ENCODE measurements around the gene AQR.
A peak's percentile ranks its signal among the peaks of the same experiment; 100 is the strongest.
"Not testable (repeated sequence)": the region's sequence is repeated elsewhere in the genome, so short reads cannot be mapped to it uniquely, and the experiment has no call there.

Gene AQR

GRCh38 chr15:34969340-34970097 is at the start of gene AQR:
AQR (minus strand) TSS chr15:34969742; CDS start chr15:34969613, 129 bp downstream.
- peak; percentile 99 for DNase-seq

- no peak for DNase-seq
Measured at GRCh38 chr15:35014241-35014640, 44.7 kb upstream of the AQR start.

GRCh38 chr15:35013370-35013769 is 43.8 kb upstream of the AQR start:
- DNase-seq: no peak

GRCh38 chr15:35007397-35007796 is 37.9 kb upstream of the AQR start:
- no peak for DNase-seq

- no peak for DNase-seq
Measured at GRCh38 chr15:35005933-35006332, 36.4 kb upstream of the AQR start.

- no peak for DNase-seq
Measured at GRCh38 chr15:35003928-35004327, 34.4 kb upstream of the AQR start.

- DNase-seq: peak; percentile 27
Measured at GRCh38 chr15:35000511-35000910, 31.0 kb upstream of the AQR start.

GRCh38 chr15:34999906-35000305 is 30.4 kb upstream of the AQR start:
- no peak for DNase-seq

- no peak for DNase-seq
Measured at GRCh38 chr15:34994925-34995324, 25.4 kb upstream of the AQR start.

- DNase-seq: no peak
Measured at GRCh38 chr15:34993877-34994276, 24.3 kb upstream of the AQR start.

GRCh38 chr15:34993412-34993811 is 23.9 kb upstream of the AQR start:
- DNase-seq: no peak

- DNase-seq: peak; percentile 89
Measured at GRCh38 chr15:34988027-34988902, 18.7 kb upstream of the AQR start, which contains the start of gene ZNF770. ZNF770 (minus strand) TSS chr15:34988287; CDS start chr15:34983434, 4,853 bp downstream.

GRCh38 chr15:34987609-34988026 is 18.1 kb upstream of the AQR start:
- DNase-seq: no peak

- DNase-seq: peak; percentile 33
Measured at GRCh38 chr15:34986771-34987480, 17.4 kb upstream of the AQR start.

GRCh38 chr15:34986326-34986725 is 16.8 kb upstream of the AQR start:
- no peak for DNase-seq

GRCh38 chr15:34984889-34985630 is 15.5 kb upstream of the AQR start:
- peak; percentile 44 for DNase-seq

GRCh38 chr15:34976743-34977142 is 7.2 kb upstream of the AQR start:
- no peak for DNase-seq

- no peak for DNase-seq
Measured at GRCh38 chr15:34976073-34976472, 6.5 kb upstream of the AQR start.

GRCh38 chr15:34973512-34973911 is 4.0 kb upstream of the AQR start:
- no peak for DNase-seq

GRCh38 chr15:34970098-34970643 is 629 bp upstream of the AQR start:
- not testable (repeated sequence) for DNase-seq

GRCh38 chr15:34964277-34964676 is 5.3 kb downstream of the AQR start:
- no peak for DNase-seq

- no peak for DNase-seq
Measured at GRCh38 chr15:34953851-34954250, 15.7 kb downstream of the AQR start.

Data from hematopoietic multipotent progenitor cell treated with erythropoietin and hydrocortisone succinate and interleukin-3 and kit ligand, for 4 days (in vitro differentiated cells).